ENCODE measurements around the gene PARM1. TPM values are rescaled to one million over a fixed set of nuclear protein-coding genes. Genes with fewer than 3 reads are reported as not detected.

The PARM1 gene
- total and polyA plus RNA-seq, 2 of the 4 experiments (the other 2 are of a cell fraction): 0.07 to 0.18 TPM

DNA sequence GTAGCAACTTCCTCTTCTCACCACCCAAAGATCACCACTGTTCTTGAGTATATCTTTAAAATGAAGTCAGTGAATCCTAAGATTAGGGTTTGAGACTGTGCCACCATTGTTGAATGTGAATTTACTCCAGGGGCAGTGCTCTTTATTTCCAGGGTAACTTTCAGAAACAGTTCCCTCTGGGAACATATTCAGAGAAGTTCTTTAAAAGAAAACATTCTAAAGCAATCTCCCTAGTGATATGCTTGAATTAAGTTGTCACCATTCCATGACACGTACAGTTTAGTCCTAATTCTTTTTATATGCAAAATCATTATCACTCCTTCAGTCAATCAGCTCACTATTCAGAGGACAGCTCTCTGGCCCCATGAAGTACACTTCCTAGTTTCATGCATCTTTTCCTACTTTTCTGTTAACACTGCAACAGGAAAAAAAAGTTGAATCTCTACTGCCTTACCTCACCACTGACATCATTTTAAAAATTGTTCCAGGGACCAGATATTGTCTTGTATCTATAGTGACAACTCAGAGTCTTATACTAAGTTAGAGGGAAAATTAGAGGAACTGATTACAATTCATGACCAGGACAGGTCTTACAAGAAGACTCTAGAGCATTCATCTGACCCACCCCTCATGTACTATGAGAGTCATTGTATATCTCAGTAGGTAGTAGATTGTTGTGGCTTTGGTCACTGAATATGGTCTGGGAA is 49.8 kb downstream of the PARM1 start:
- no CpG with 5 or more reads among the region's 1 CpG for WGBS, 2 experiments (ENCODE audit: extremely low coverage in 2 of 2, insufficient read length in 1 of 2)

More for the DNA sequence above, 49.8 kb downstream of the PARM1 start:
- no peak for ATAC-seq (ENCODE audit: low read depth)
- no peaks in the 10 kb centered on the region for H3K79me1 ChIP-seq (ENCODE audit: low read depth in 1 of 2, low read length in 2 of 2)
- TF ChIP-seq RAD21 (IDR thresholded peaks at IDR 0.05; ENCODE audit: low read length) (no peak), SMC3 (IDR thresholded peaks at IDR 0.05; ENCODE audit: low read depth, low read length) (no peak), POLR2A (IDR thresholded peaks at IDR 0.05; ENCODE audit: low read depth, low read length) (no peak), BHLHE40 (IDR thresholded peaks at IDR 0.05; ENCODE audit: low read depth, low read length) (no peak), MAZ (IDR thresholded peaks at IDR 0.05; ENCODE audit: borderline replicate concordance, low read depth, low read length) (no peak), CEBPB (IDR thresholded peaks at IDR 0.05; ENCODE audit: low read depth, low read length) (no peak), FOS (IDR thresholded peaks at IDR 0.05; ENCODE audit: low read depth, low read length) (no peak), MXI1 (IDR thresholded peaks at IDR 0.05; ENCODE audit: borderline replicate concordance, low read depth, low read length) (no peak), MAFK (IDR thresholded peaks at IDR 0.05; ENCODE audit: low read depth, low read length) (no peak), NFE2L2 (IDR thresholded peaks at IDR 0.05; ENCODE audit: low read depth, low read length) (no peak), CHD1 (IDR thresholded peaks at IDR 0.05; ENCODE audit: low read depth, low read length) (no peak), RFX5 (IDR thresholded peaks at IDR 0.05; ENCODE audit: low read depth, low read length) (no peak), RCOR1 (IDR thresholded peaks at IDR 0.05; ENCODE audit: insufficient replicate concordance, low read length) (no peak)
- TF ChIP-seq, protein P1, sequence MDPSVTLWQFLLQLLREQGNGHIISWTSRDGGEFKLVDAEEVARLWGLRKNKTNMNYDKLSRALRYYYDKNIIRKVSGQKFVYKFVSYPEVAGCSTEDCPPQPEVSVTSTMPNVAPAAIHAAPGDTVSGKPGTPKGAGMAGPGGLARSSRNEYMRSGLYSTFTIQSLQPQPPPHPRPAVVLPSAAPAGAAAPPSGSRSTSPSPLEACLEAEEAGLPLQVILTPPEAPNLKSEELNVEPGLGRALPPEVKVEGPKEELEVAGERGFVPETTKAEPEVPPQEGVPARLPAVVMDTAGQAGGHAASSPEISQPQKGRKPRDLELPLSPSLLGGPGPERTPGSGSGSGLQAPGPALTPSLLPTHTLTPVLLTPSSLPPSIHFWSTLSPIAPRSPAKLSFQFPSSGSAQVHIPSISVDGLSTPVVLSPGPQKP (IDR thresholded peaks at IDR 0.05; ENCODE audit: borderline replicate concordance, low read depth, low read length): no peak
- TF ChIP-seq, protein P2, sequence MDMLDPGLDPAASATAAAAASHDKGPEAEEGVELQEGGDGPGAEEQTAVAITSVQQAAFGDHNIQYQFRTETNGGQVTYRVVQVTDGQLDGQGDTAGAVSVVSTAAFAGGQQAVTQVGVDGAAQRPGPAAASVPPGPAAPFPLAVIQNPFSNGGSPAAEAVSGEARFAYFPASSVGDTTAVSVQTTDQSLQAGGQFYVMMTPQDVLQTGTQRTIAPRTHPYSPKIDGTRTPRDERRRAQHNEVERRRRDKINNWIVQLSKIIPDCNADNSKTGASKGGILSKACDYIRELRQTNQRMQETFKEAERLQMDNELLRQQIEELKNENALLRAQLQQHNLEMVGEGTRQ (IDR thresholded peaks at IDR 0.05; ENCODE audit: low read depth, low read length): no peak
- TF ChIP-seq, protein P3, sequence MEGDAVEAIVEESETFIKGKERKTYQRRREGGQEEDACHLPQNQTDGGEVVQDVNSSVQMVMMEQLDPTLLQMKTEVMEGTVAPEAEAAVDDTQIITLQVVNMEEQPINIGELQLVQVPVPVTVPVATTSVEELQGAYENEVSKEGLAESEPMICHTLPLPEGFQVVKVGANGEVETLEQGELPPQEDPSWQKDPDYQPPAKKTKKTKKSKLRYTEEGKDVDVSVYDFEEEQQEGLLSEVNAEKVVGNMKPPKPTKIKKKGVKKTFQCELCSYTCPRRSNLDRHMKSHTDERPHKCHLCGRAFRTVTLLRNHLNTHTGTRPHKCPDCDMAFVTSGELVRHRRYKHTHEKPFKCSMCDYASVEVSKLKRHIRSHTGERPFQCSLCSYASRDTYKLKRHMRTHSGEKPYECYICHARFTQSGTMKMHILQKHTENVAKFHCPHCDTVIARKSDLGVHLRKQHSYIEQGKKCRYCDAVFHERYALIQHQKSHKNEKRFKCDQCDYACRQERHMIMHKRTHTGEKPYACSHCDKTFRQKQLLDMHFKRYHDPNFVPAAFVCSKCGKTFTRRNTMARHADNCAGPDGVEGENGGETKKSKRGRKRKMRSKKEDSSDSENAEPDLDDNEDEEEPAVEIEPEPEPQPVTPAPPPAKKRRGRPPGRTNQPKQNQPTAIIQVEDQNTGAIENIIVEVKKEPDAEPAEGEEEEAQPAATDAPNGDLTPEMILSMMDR (conservative IDR thresholded peaks at IDR 0.05; ENCODE audit: low read depth, low read length): no peak
- H3K9me3 ChIP-seq (ENCODE audit: control insufficient read depth, insufficient read depth, low read length): no peaks in the 10 kb centered on the region
- no peak overlapping the region for H3K14ac ChIP-seq (replicated peaks; ENCODE audit: low read depth, low read length)
- no peak overlapping the region for H4K91ac ChIP-seq (ENCODE audit: insufficient read depth, low read depth, low read length)
- H2BK5ac ChIP-seq (ENCODE audit: low read depth, low read length, poor library complexity, severe bottlenecking): no peak overlapping the region
- H4K8ac ChIP-seq (ENCODE audit: low read depth in 2 of 2, low read length in 2 of 2): no peak overlapping the region
- no peak overlapping the region for H3K4ac ChIP-seq (ENCODE audit: low read depth, low read length)
- ChIA-PET POLR2A (ENCODE audit: unreplicated experiment) (interaction anchor here (0.6 kb wide), 1 partner anchor 9 kb away, joined by 3 read pairs; no protein-coding TSS in a partner anchor), CTCF (no interaction called here)
- H4K5ac ChIP-seq (ENCODE audit: low read depth, low read length): no peak overlapping the region
- no TSS peak for BruUV-seq (replicated peaks)
- H3K27me3 ChIP-seq (ENCODE audit: control insufficient read depth, insufficient read depth, low read length): no peaks in the 10 kb centered on the region
- H4K20me1 ChIP-seq (ENCODE audit: insufficient read depth, low read length): no peaks in the 10 kb centered on the region
- in situ Hi-C loops (cut with MboI; ENCODE audit: low sequenced_read_pairs) (no loop called here), dilution Hi-C loops (cut with HindIII; ENCODE audit: low sequenced_read_pairs, unreplicated experiment) (no loop called here), intact Hi-C loops (cut with micrococcal nuclease) (no loop called here)
- H2BK15ac ChIP-seq (ENCODE audit: low read depth, low read length): no peak overlapping the region
- no peak overlapping the region for H3K18ac ChIP-seq (ENCODE audit: low read depth, low read length)
- H3K4me1 ChIP-seq (ENCODE audit: control insufficient read depth, insufficient read depth, low read length): no peaks in the 10 kb centered on the region
- H3K36me3 ChIP-seq (ENCODE audit: control insufficient read depth, insufficient read depth, low read length): no peaks in the 10 kb centered on the region
- no peak overlapping the region for H2BK20ac ChIP-seq (ENCODE audit: low read depth, low read length)
- H3K9me1 ChIP-seq (ENCODE audit: insufficient read depth, low read length): no peaks in the 10 kb centered on the region
- no peak overlapping the region for H3K27ac ChIP-seq (ENCODE audit: insufficient read depth, low read length)
- no peak overlapping the region for H2AK5ac ChIP-seq (ENCODE audit: low read depth, low read length)
- no peak overlapping the region for H3K56ac ChIP-seq (ENCODE audit: extremely low read depth, insufficient read depth, low read length)
- no peak overlapping the region for H3K23ac ChIP-seq (ENCODE audit: low read depth, low read length)
- no peak overlapping the region for H3K4me3 ChIP-seq (ENCODE audit: insufficient read depth, low read depth, low read length)
- H2AFZ ChIP-seq (replicated peaks; ENCODE audit: low read length, poor library complexity): no peak overlapping the region
- H2AK9ac ChIP-seq (replicated peaks; ENCODE audit: low read depth, low read length, poor library complexity): no peak overlapping the region
- H3K4me2 ChIP-seq (ENCODE audit: low read depth, low read length): no peak overlapping the region
- H3K9ac ChIP-seq (ENCODE audit: low read depth, low read length): no peak overlapping the region
- no peak overlapping the region for H2BK120ac ChIP-seq (ENCODE audit: low read depth, low read length)
- DNase-seq: no peak
